ENCODE data around the gene TMEM128. TPM values are rescaled to one million over a fixed set of nuclear protein-coding genes. Genes with fewer than 3 reads are reported as not detected.

TMEM128 gene, protein sequence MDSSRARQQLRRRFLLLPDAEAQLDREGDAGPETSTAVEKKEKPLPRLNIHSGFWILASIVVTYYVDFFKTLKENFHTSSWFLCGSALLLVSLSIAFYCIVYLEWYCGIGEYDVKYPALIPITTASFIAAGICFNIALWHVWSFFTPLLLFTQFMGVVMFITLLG
- total RNA-seq, result 27.3 and 37.1 TPM in 2 replicates
- 29.9 and 37.9 TPM in 2 replicates for polyA plus RNA-seq

DNA sequence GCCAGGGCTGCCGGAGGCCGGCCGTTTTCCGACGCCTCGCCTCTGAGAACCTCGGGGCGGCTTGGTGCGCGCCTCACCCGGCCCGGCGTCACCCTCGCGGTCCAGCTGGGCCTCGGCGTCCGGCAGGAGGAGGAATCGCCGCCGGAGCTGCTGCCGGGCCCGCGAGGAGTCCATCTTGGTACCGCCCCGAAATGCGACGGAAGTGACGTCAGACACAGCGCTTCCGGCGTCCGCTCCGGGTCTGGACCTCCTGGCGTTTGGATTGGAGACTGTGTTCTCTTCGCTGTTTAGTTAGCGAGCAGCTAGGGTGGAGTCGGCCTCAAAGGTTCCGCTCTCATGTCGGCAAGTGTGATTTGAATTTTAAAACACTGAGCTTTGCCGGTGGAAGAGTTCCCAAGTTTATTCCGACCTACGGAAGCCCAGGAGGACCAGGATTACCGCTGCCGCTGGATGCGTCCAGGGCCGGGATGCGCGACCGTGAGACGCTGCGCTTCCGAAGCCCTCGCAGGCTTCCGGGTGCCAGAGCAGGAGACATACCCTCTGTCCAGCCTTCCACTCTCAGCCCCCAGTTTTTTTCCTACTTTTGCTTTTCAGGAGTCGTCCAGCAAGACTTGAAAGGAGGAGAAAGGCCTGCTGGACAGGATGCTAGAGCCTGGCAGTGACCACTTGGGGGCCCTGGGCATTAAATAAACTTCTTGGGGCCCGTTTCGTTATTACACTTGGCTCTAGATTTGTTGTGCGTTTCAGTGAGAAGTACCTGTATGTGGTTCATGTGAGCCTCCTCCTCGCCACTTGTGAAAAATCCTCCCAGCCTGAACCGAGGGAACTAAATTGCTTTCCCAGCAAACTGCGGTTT, at the start of gene TMEM128:
TSS of gene TMEM128 (minus strand) at position 195 of the 856 bp plus-strand sequence. CDS start at position 174, 21 bp downstream.
- Histone ChIP-seq H2AFZ (peak within 1 kb of the TSS; percentile 90), H3K4me1 (ENCODE audit: insufficient read depth) (peaks cover 13% of the 10 kb centered on the region), H3K9me2 (replicated peaks; ENCODE audit: insufficient read depth) (no peaks in the 10 kb centered on the region), H3K4me2 (peak within 1 kb of the TSS; percentile 89), H3K27me3 (no peaks in the 10 kb centered on the region), H3K27ac (peak within 1 kb of the TSS; percentile 94), H4K20me1 (ENCODE audit: insufficient read depth, poor library complexity, severe bottlenecking) (no peaks in the 10 kb centered on the region), H3K36me3 (replicated peaks; ENCODE audit: insufficient read depth, low read depth) (no peaks in the 10 kb centered on the region), H3K9me3 (ENCODE audit: low read depth) (no peaks in the 10 kb centered on the region), H3K79me2 (peaks cover 19% of the 10 kb centered on the region), H3K4me3 (peak within 1 kb of the TSS; percentile 84)
- WGBS (ENCODE audit: low lambda C conversion rate, missing lambda C conversion rate), result 2% methylated on average over 62 of the region's 62 CpGs
- DNase-seq (ENCODE audit: low spot score), result peak; percentile 96
- TF ChIP-seq EZH2phosphoT487 (IDR thresholded peaks at IDR 0.05; ENCODE audit: low read depth, severe bottlenecking, unreplicated experiment) (no peak), EZH2 (IDR thresholded peaks at IDR 0.05; ENCODE audit: borderline replicate concordance) (no peak)
- TF ChIP-seq, protein P1, sequence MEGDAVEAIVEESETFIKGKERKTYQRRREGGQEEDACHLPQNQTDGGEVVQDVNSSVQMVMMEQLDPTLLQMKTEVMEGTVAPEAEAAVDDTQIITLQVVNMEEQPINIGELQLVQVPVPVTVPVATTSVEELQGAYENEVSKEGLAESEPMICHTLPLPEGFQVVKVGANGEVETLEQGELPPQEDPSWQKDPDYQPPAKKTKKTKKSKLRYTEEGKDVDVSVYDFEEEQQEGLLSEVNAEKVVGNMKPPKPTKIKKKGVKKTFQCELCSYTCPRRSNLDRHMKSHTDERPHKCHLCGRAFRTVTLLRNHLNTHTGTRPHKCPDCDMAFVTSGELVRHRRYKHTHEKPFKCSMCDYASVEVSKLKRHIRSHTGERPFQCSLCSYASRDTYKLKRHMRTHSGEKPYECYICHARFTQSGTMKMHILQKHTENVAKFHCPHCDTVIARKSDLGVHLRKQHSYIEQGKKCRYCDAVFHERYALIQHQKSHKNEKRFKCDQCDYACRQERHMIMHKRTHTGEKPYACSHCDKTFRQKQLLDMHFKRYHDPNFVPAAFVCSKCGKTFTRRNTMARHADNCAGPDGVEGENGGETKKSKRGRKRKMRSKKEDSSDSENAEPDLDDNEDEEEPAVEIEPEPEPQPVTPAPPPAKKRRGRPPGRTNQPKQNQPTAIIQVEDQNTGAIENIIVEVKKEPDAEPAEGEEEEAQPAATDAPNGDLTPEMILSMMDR (IDR thresholded peaks at IDR 0.05; ENCODE audit: poor library complexity), result peak; percentile 29

DNA sequence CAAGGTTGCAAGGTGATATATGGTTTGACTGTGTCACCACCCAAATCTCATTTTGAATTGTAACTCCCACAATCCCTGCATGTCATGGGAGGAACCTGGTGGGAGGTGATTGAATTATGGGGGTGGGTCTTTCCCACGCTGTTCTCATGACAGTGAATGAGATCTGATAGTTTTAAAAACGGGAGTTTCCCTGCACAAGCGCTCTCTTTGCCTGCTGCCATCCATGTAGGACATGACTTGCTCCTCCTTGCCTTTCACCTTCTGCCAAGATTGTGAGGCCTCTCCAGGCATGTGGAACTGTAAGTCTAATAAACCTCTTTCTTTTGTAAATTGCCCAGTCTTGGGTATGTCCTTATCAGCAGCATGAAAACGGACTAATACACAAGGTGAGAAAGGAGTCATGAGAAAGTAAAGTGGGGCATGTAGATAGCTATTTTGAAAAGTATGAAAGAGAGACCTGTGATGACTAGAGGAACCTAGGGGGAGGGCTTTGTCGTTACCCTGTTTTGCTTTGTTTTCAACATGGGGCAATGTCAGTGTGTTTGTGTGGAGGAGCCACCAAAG, 48.3 kb upstream of the TMEM128 start:
- 95% methylated on average over 5 of the region's 5 CpGs for WGBS (ENCODE audit: low lambda C conversion rate, missing lambda C conversion rate)

DNA sequence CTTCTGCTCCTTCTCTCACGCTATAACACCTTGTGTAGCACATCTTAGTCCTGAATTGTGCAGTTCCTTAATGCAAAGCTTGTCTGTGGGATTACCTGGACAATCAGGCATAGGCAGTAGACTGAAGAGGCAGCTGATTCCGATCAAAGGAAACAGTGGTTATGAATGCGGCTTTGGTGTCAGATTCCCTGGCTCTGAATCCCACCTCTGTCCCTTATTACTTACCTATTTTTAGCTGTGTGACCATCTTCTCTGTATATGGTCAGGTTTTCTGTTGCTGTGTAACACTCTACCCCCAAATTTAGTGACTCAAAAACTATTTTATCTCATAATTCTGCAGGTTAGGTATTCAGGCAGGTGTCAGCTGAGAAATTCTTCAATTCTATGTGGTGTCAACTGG, 45.3 kb upstream of the TMEM128 start:
- Histone ChIP-seq H3K79me2 (peaks cover 85% of the 10 kb centered on the region), H3K4me3 (no peak overlapping the region), H3K4me2 (no peak overlapping the region), H3K4me1 (ENCODE audit: insufficient read depth) (peaks cover 12% of the 10 kb centered on the region), H3K9me3 (ENCODE audit: low read depth) (no peaks in the 10 kb centered on the region), H3K27ac (no peak overlapping the region), H3K36me3 (replicated peaks; ENCODE audit: insufficient read depth, low read depth) (no peaks in the 10 kb centered on the region), H4K20me1 (ENCODE audit: insufficient read depth, poor library complexity, severe bottlenecking) (peaks cover 8% of the 10 kb centered on the region), H2AFZ (no peak overlapping the region), H3K9me2 (replicated peaks; ENCODE audit: insufficient read depth) (no peaks in the 10 kb centered on the region), H3K27me3 (no peaks in the 10 kb centered on the region)
- DNase-seq (ENCODE audit: low spot score), result no peak
- TF ChIP-seq EZH2 (IDR thresholded peaks at IDR 0.05; ENCODE audit: borderline replicate concordance) (no peak), EZH2phosphoT487 (IDR thresholded peaks at IDR 0.05; ENCODE audit: low read depth, severe bottlenecking, unreplicated experiment) (no peak)
- TF ChIP-seq, protein P1 (IDR thresholded peaks at IDR 0.05; ENCODE audit: poor library complexity), result no peak
- WGBS (ENCODE audit: low lambda C conversion rate, missing lambda C conversion rate), result 97% methylated on average over 3 of the region's 3 CpGs

More for the DNA sequence above, 48.3 kb upstream of the TMEM128 start:
- Histone ChIP-seq H3K9me3 (ENCODE audit: low read depth) (no peaks in the 10 kb centered on the region), H4K20me1 (ENCODE audit: insufficient read depth, poor library complexity, severe bottlenecking) (peaks cover 8% of the 10 kb centered on the region), H3K4me1 (ENCODE audit: insufficient read depth) (peaks cover 3% of the 10 kb centered on the region), H3K36me3 (replicated peaks; ENCODE audit: insufficient read depth, low read depth) (no peaks in the 10 kb centered on the region), H3K4me2 (no peak overlapping the region), H3K27me3 (no peaks in the 10 kb centered on the region), H3K27ac (no peak overlapping the region), H3K9me2 (replicated peaks; ENCODE audit: insufficient read depth) (no peaks in the 10 kb centered on the region), H2AFZ (no peak overlapping the region), H3K79me2 (peaks cover 64% of the 10 kb centered on the region), H3K4me3 (no peak overlapping the region)
- DNase-seq (ENCODE audit: low spot score), result no peak
- TF ChIP-seq EZH2phosphoT487 (IDR thresholded peaks at IDR 0.05; ENCODE audit: low read depth, severe bottlenecking, unreplicated experiment), result no peak
- TF ChIP-seq, protein P1 (IDR thresholded peaks at IDR 0.05; ENCODE audit: poor library complexity), result no peak
- no peak for TF ChIP-seq EZH2 (IDR thresholded peaks at IDR 0.05; ENCODE audit: borderline replicate concordance)
